ENCODE measurements around the gene LIX1L. TPM values are rescaled to one million over a fixed set of nuclear protein-coding genes. Genes with fewer than 3 reads are reported as not detected.

Gene LIX1L
- total RNA-seq, 4 donors from 2014 or later: 37.1 to 108 (median 75.4) TPM

DNA sequence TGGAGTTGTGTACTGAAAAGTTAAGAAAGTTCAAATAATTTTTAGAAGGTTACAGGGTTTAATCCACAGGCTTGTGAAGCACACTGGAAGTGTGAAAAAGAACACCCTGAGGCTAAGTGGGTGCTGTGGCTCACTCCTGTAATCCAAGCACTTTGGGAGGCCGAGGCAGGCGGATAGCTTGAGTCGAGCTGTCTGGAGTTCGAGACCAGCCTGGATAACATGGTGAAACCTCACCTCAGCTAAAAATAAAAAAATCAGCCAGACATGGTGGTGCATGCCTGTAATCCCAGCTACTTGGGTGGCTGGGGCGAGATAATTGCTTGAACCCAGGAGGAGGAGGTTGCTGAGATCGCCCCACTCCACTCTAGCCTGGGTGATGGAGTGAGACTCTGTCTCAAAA, 28.7 kb upstream of the LIX1L start:
- no peak for ATAC-seq
- H3K27me3 ChIP-seq: no peaks in the 10 kb centered on the region
- in situ Hi-C loops (cut with MboI; ENCODE audit: low sequenced_read_pairs in 4 of 4): no loop called here
- intact Hi-C loops (cut with DNase I; ENCODE audit: low total_unique reads): no loop called here
- H3K4me3 ChIP-seq: peak overlapping the region in 1 of 4 donors; percentile 19
- peak in 1 of 2 donors; percentile 15 for DNase-seq
- no peaks in the 10 kb centered on the region for H3K9me3 ChIP-seq
- no peak for TF ChIP-seq POLR2A (IDR thresholded peaks at IDR 0.05)
- TF ChIP-seq, protein P1, sequence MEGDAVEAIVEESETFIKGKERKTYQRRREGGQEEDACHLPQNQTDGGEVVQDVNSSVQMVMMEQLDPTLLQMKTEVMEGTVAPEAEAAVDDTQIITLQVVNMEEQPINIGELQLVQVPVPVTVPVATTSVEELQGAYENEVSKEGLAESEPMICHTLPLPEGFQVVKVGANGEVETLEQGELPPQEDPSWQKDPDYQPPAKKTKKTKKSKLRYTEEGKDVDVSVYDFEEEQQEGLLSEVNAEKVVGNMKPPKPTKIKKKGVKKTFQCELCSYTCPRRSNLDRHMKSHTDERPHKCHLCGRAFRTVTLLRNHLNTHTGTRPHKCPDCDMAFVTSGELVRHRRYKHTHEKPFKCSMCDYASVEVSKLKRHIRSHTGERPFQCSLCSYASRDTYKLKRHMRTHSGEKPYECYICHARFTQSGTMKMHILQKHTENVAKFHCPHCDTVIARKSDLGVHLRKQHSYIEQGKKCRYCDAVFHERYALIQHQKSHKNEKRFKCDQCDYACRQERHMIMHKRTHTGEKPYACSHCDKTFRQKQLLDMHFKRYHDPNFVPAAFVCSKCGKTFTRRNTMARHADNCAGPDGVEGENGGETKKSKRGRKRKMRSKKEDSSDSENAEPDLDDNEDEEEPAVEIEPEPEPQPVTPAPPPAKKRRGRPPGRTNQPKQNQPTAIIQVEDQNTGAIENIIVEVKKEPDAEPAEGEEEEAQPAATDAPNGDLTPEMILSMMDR (IDR thresholded peaks at IDR 0.05 in 4 of 5, conservative IDR thresholded peaks at IDR 0.05 in 1 of 5): no peak
- H3K4me1 ChIP-seq: peaks cover 56 to 59% of the 10 kb centered on the region in 2 donors
- H3K36me3 ChIP-seq: no peaks in the 10 kb centered on the region
- peak overlapping the region; percentile 95 to 99 (median 98) for H3K27ac ChIP-seq

DNA sequence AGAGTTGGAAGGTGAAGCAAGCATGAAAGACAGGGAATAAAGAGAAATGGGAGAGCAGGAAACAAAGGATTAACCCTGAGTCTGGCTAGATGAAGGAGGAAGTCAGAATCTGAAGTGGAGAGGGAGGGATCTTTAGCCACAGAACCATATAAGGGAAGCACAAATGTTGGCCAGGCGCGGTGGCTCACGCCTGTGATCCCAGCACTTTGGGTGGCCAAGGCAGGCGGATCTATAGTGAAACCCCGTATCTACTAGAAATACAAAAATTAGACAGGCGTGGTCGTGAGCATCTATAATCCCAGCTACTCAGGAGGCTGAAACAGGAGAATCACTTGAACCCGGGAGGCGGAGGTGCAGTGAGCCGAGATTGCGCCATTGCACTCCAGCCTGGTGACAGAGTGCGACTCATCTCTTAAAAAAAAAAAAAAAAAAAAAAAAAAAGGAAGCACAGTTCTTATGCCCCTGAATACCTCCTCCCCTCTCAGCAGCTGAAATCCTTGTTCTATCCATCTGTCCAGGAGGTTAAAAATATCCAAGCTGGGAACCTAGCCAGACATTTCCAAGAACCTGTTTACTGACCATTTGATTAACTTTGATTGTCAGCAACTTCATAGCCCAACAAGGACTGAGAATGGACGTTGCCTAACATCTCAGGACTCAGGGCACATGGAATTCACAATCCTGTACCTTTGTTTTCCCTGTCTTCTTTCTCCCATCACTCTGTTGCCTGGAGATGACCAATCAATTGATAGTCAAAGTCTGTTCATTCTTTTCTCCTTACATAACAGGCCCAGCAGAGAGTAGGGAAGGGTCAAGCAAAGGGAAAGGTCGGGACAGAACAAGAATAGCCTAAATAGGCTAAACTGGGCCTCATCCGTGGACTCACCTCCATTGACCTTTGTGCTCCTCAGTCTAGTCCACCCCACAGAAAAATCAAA, 28.0 kb upstream of the LIX1L start:
- Histone ChIP-seq H3K27ac (peak overlapping the region; percentile 95 to 99 (median 98)), H3K27me3 (no peaks in the 10 kb centered on the region), H3K4me1 (peaks cover 64 to 67% of the 10 kb centered on the region in 2 donors), H3K4me3 (peak overlapping the region; percentile 30 to 53 (median 44)), H3K9me3 (no peaks in the 10 kb centered on the region), H3K36me3 (no peaks in the 10 kb centered on the region)
- TF ChIP-seq, protein P1 (IDR thresholded peaks at IDR 0.05 in 4 of 5, conservative IDR thresholded peaks at IDR 0.05 in 1 of 5): no peak
- TF ChIP-seq POLR2A (IDR thresholded peaks at IDR 0.05): peak; percentile 37 to 59
- DNase-seq (peak; percentile 86 to 92), ATAC-seq (peak; percentile 59)
- intact Hi-C loops (cut with DNase I; ENCODE audit: low total_unique reads): no loop called here
- in situ Hi-C loops (cut with MboI; ENCODE audit: low sequenced_read_pairs in 4 of 4): no loop called here

DNA sequence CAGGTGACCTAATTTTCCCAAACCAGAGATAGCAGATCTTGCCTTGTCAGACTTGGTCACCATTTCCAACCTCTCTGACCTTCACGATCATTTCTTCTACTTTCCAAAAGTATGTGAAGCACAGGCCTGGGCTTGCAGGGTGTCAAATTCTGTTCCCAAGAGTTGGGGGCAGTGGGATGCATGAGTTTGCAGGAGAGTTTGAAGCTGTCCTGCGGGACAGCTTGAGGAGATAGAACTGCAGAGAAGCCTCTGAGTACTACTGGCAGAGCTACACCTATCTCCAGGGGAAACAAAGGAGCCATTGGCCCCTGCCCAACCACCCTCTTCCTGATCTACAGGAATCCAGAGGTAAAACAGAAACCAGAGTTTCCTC, 27.3 kb upstream of the LIX1L start:
- Histone ChIP-seq H3K27ac (peak overlapping the region; percentile 95 to 99 (median 98)), H3K36me3 (no peaks in the 10 kb centered on the region), H3K4me1 (peaks cover 70 to 74% of the 10 kb centered on the region in 2 donors), H3K9me3 (no peaks in the 10 kb centered on the region), H3K4me3 (peak overlapping the region; percentile 30 to 53 (median 44)), H3K27me3 (no peaks in the 10 kb centered on the region)
- TF ChIP-seq POLR2A (IDR thresholded peaks at IDR 0.05): no peak
- TF ChIP-seq, protein P1 (IDR thresholded peaks at IDR 0.05 in 4 of 5, conservative IDR thresholded peaks at IDR 0.05 in 1 of 5): no peak
- in situ Hi-C loops (cut with MboI; ENCODE audit: low sequenced_read_pairs in 4 of 4) (no loop called here), intact Hi-C loops (cut with DNase I; ENCODE audit: low total_unique reads) (no loop called here)
- DNase-seq (peak in 1 of 2 donors; percentile 58), ATAC-seq (peak in 1 of 2 donors; percentile 5)

DNA sequence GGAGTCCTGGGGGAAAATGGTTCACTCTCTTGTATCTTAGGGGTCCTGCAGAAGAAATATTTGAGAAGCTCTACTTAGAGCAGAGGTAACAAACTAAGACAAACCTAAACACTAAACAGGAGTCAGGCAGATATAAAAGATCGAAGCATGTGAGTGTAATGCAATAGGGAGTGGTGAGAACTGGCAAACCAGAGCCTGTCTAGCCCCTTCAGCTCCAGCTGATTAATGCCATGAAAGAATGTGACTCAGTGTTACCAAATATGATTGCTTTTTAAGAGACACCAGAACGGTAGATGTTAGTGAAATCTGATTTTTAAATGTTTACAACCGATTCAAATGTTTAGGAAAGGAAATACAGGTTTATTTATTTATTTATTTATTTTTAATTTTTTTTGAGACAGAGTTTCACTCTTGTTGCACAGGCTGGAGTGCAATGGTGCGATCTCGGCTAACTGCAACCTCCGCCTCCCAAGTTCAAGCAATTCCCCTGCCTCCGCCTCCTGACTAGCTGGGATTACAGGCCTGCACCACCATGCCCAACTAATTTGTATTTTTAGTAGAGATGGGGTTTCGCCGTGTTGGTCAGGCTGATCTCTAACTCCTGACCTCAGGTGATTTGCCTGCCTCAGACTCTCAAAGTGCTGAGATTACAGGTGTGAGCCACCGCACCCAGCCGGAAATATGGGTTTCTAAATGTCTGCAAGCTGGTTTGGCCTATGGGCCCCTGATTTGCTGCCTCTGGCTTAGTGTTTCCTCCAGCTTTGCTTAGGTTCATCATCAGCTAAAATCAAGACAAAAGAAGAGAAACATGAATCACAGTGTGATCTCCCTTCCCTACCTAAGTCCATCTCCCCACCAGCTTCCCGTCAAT, 26.4 kb upstream of the LIX1L start:
- intact Hi-C loops (cut with DNase I; ENCODE audit: low total_unique reads) (no loop called here), in situ Hi-C loops (cut with MboI; ENCODE audit: low sequenced_read_pairs in 4 of 4) (no loop called here)
- peak in 1 of 2 donors; percentile 31 for DNase-seq
- Histone ChIP-seq H3K9me3 (no peaks in the 10 kb centered on the region), H3K27ac (peak overlapping the region; percentile 95 to 99 (median 98)), H3K27me3 (no peaks in the 10 kb centered on the region), H3K4me3 (peak overlapping the region in 3 of 4 donors; percentile 11 to 53 (median 45)), H3K4me1 (peaks cover 77 to 80% of the 10 kb centered on the region in 2 donors), H3K36me3 (no peaks in the 10 kb centered on the region)
- peak; percentile 7 to 36 for TF ChIP-seq POLR2A (IDR thresholded peaks at IDR 0.05)
- TF ChIP-seq, protein P1 (IDR thresholded peaks at IDR 0.05 in 4 of 5, conservative IDR thresholded peaks at IDR 0.05 in 1 of 5): no peak
- ATAC-seq: no peak
